ENCODE data around the gene GLI3. TPM values are rescaled to one million over a fixed set of nuclear protein-coding genes. Genes with fewer than 3 reads are reported as not detected.

GLI3 gene
- total and polyA plus RNA-seq, 10 donors: 0.17 to 9.2 (median 1.8) TPM

- no peaks in the 10 kb centered on the region for H3K27me3 ChIP-seq (replicated peaks in 1 of 7)
- H3K4me3 ChIP-seq: no peak overlapping the region
- no peaks in the 10 kb centered on the region for H3K36me3 ChIP-seq
- WGBS, 5 donors: 35 to 49% (median 39%) methylated on average over 7 of the region's 7 CpGs
- intact Hi-C loops (cut with DNase I; ENCODE audit: low total_unique reads): no loop called here
- DNase-seq: no peak
- TF ChIP-seq POLR2AphosphoS5 (IDR thresholded peaks at IDR 0.05) (no peak), CTCF (IDR thresholded peaks at IDR 0.05 in 8 of 11, conservative IDR thresholded peaks at IDR 0.05 in 3 of 11) (no peak), POLR2A (IDR thresholded peaks at IDR 0.05) (no peak)
- no peak overlapping the region for H3K27ac ChIP-seq
- no peaks in the 10 kb centered on the region for H3K9me3 ChIP-seq
- H3K4me1 ChIP-seq: peaks cover 0 to 14% (median 2%) of the 10 kb centered on the region in 6 donors
Observed at GRCh38 chr7:42192851-42193461, 44.1 kb downstream of the GLI3 start.

- H3K9me3 ChIP-seq: no peaks in the 10 kb centered on the region
- TF ChIP-seq POLR2AphosphoS5 (IDR thresholded peaks at IDR 0.05) (no peak), POLR2A (IDR thresholded peaks at IDR 0.05) (no peak), CTCF (IDR thresholded peaks at IDR 0.05 in 8 of 11, conservative IDR thresholded peaks at IDR 0.05 in 3 of 11) (no peak)
- no peak overlapping the region for H3K4me3 ChIP-seq
- no peaks in the 10 kb centered on the region for H3K27me3 ChIP-seq (replicated peaks in 1 of 7)
- 85 to 96% (median 93%) methylated on average over 3 of the region's 3 CpGs for WGBS, 5 donors
- no peaks in the 10 kb centered on the region for H3K36me3 ChIP-seq
- H3K27ac ChIP-seq: no peak overlapping the region
- intact Hi-C loops (cut with DNase I; ENCODE audit: low total_unique reads): no loop called here
- DNase-seq: no peak
- peaks cover 0 to 14% (median 2%) of the 10 kb centered on the region in 6 donors for H3K4me1 ChIP-seq
Observed at GRCh38 chr7:42192066-42192465, 44.9 kb downstream of the GLI3 start.

GRCh38 chr7:42189535-42189934, 47.5 kb downstream of the GLI3 start:
- TF ChIP-seq POLR2AphosphoS5 (IDR thresholded peaks at IDR 0.05) (no peak), POLR2A (IDR thresholded peaks at IDR 0.05) (no peak), CTCF (IDR thresholded peaks at IDR 0.05 in 8 of 11, conservative IDR thresholded peaks at IDR 0.05 in 3 of 11) (no peak)
- 37 to 90% (median 88%) methylated on average over 1 of the region's 1 CpG for WGBS, 5 donors
- peaks cover 0 to 14% (median 2%) of the 10 kb centered on the region in 6 donors for H3K4me1 ChIP-seq
- intact Hi-C loops (cut with DNase I; ENCODE audit: low total_unique reads): no loop called here
- H3K9me3 ChIP-seq: no peaks in the 10 kb centered on the region
- H3K27ac ChIP-seq: no peak overlapping the region
- no peak for DNase-seq
- H3K36me3 ChIP-seq: no peaks in the 10 kb centered on the region
- no peaks in the 10 kb centered on the region for H3K27me3 ChIP-seq (replicated peaks in 1 of 7)
- H3K4me3 ChIP-seq: no peak overlapping the region

GRCh38 chr7:42186151-42186550, 50.9 kb downstream of the GLI3 start:
- DNase-seq: no peak
- Histone ChIP-seq H3K27ac (no peak overlapping the region), H3K27me3 (replicated peaks in 1 of 7) (no peaks in the 10 kb centered on the region), H3K4me3 (no peak overlapping the region), H3K9me3 (no peaks in the 10 kb centered on the region), H3K4me1 (no peaks in the 10 kb centered on the region), H3K36me3 (no peaks in the 10 kb centered on the region)
- intact Hi-C loops (cut with DNase I; ENCODE audit: low total_unique reads): no loop called here
- TF ChIP-seq POLR2A (IDR thresholded peaks at IDR 0.05) (no peak), CTCF (IDR thresholded peaks at IDR 0.05 in 8 of 11, conservative IDR thresholded peaks at IDR 0.05 in 3 of 11) (peak in 1 of 11 experiments; percentile 17)
- WGBS, 5 donors: 70 to 81% (median 79%) methylated on average over 5 of the region's 5 CpGs

Measured in spleen (tissue), 11 donors.